ENCODE measurements around the gene BNIPL.

The BNIPL gene

GRCh38 chr1:151036356-151036755, at the start of gene BNIPL:
BNIPL (plus strand) TSS chr1:151036586; CDS start chr1:151036726, 140 bp downstream.
- no peak within 1 kb of the TSS for H3K4me3 ChIP-seq
- H3K9ac ChIP-seq (ENCODE audit: insufficient read length): no peak within 1 kb of the TSS
- peaks cover 19% of the 10 kb centered on the region for H3K36me3 ChIP-seq (ENCODE audit: insufficient read depth, low read length)
- no peaks in the 10 kb centered on the region for H3K9me3 ChIP-seq (ENCODE audit: low read depth, low read length)
- H3K27ac ChIP-seq: no peak within 1 kb of the TSS
- TF ChIP-seq FOXP2 (optimal IDR thresholded peaks at IDR 0.05; ENCODE audit: control extremely low read depth, extremely low read length, insufficient read depth): no peak
- TF ChIP-seq EZH2 (IDR thresholded peaks at IDR 0.05): no peak
- no peak for TF ChIP-seq POLR2AphosphoS5 (IDR thresholded peaks at IDR 0.05; ENCODE audit: borderline replicate concordance, low read depth, low read length)
- DNase-seq (ENCODE audit: low read depth, low spot score): no peak

- H3K9ac ChIP-seq (ENCODE audit: insufficient read length): no peak overlapping the region
- no peaks in the 10 kb centered on the region for H3K36me3 ChIP-seq (ENCODE audit: insufficient read depth, low read length)
- H3K4me3 ChIP-seq: no peak overlapping the region
- no peak for DNase-seq (ENCODE audit: low read depth, low spot score)
- no peak for TF ChIP-seq FOXP2 (optimal IDR thresholded peaks at IDR 0.05; ENCODE audit: control extremely low read depth, extremely low read length, insufficient read depth)
- no peak for TF ChIP-seq POLR2AphosphoS5 (IDR thresholded peaks at IDR 0.05; ENCODE audit: borderline replicate concordance, low read depth, low read length)
- TF ChIP-seq EZH2 (IDR thresholded peaks at IDR 0.05): no peak
- no peaks in the 10 kb centered on the region for H3K9me3 ChIP-seq (ENCODE audit: low read depth, low read length)
- H3K27ac ChIP-seq: no peak overlapping the region
Observed at GRCh38 chr1:150987924-150988323, 48.5 kb upstream of the BNIPL start.

GRCh38 chr1:150992626-150993025, 43.8 kb upstream of the BNIPL start:
- DNase-seq (ENCODE audit: low read depth, low spot score): no peak
- Histone ChIP-seq H3K4me3 (no peak overlapping the region), H3K9me3 (ENCODE audit: low read depth, low read length) (no peaks in the 10 kb centered on the region), H3K27ac (no peak overlapping the region), H3K9ac (ENCODE audit: insufficient read length) (no peak overlapping the region), H3K36me3 (ENCODE audit: insufficient read depth, low read length) (no peaks in the 10 kb centered on the region)
- TF ChIP-seq POLR2AphosphoS5 (IDR thresholded peaks at IDR 0.05; ENCODE audit: borderline replicate concordance, low read depth, low read length) (no peak), FOXP2 (optimal IDR thresholded peaks at IDR 0.05; ENCODE audit: control extremely low read depth, extremely low read length, insufficient read depth) (no peak), EZH2 (IDR thresholded peaks at IDR 0.05) (no peak)

- Histone ChIP-seq H3K36me3 (ENCODE audit: insufficient read depth, low read length) (no peaks in the 10 kb centered on the region), H3K27ac (no peak overlapping the region), H3K9ac (ENCODE audit: insufficient read length) (no peak overlapping the region), H3K4me3 (no peak overlapping the region), H3K9me3 (ENCODE audit: low read depth, low read length) (no peaks in the 10 kb centered on the region)
- TF ChIP-seq FOXP2 (optimal IDR thresholded peaks at IDR 0.05; ENCODE audit: control extremely low read depth, extremely low read length, insufficient read depth) (no peak), POLR2AphosphoS5 (IDR thresholded peaks at IDR 0.05; ENCODE audit: borderline replicate concordance, low read depth, low read length) (no peak), EZH2 (IDR thresholded peaks at IDR 0.05) (no peak)
- no peak for DNase-seq (ENCODE audit: low read depth, low spot score)
Observed at GRCh38 chr1:150994248-150994647, 42.1 kb upstream of the BNIPL start.

GRCh38 chr1:150995460-150995859, 40.9 kb upstream of the BNIPL start:
- Histone ChIP-seq H3K9ac (ENCODE audit: insufficient read length) (no peak overlapping the region), H3K9me3 (ENCODE audit: low read depth, low read length) (no peaks in the 10 kb centered on the region), H3K27ac (no peak overlapping the region), H3K36me3 (ENCODE audit: insufficient read depth, low read length) (no peaks in the 10 kb centered on the region), H3K4me3 (no peak overlapping the region)
- TF ChIP-seq EZH2 (IDR thresholded peaks at IDR 0.05): no peak
- TF ChIP-seq POLR2AphosphoS5 (IDR thresholded peaks at IDR 0.05; ENCODE audit: borderline replicate concordance, low read depth, low read length): no peak
- TF ChIP-seq FOXP2 (optimal IDR thresholded peaks at IDR 0.05; ENCODE audit: control extremely low read depth, extremely low read length, insufficient read depth): no peak
- DNase-seq (ENCODE audit: low read depth, low spot score): no peak

GRCh38 chr1:150995896-150996295, 40.5 kb upstream of the BNIPL start:
- DNase-seq (ENCODE audit: low read depth, low spot score): no peak
- no peaks in the 10 kb centered on the region for H3K36me3 ChIP-seq (ENCODE audit: insufficient read depth, low read length)
- H3K9ac ChIP-seq (ENCODE audit: insufficient read length): no peak overlapping the region
- H3K4me3 ChIP-seq: no peak overlapping the region
- no peak for TF ChIP-seq POLR2AphosphoS5 (IDR thresholded peaks at IDR 0.05; ENCODE audit: borderline replicate concordance, low read depth, low read length)
- no peak for TF ChIP-seq EZH2 (IDR thresholded peaks at IDR 0.05)
- no peak for TF ChIP-seq FOXP2 (optimal IDR thresholded peaks at IDR 0.05; ENCODE audit: control extremely low read depth, extremely low read length, insufficient read depth)
- H3K27ac ChIP-seq: no peak overlapping the region
- no peaks in the 10 kb centered on the region for H3K9me3 ChIP-seq (ENCODE audit: low read depth, low read length)

- no peak overlapping the region for H3K27ac ChIP-seq
- TF ChIP-seq POLR2AphosphoS5 (IDR thresholded peaks at IDR 0.05; ENCODE audit: borderline replicate concordance, low read depth, low read length) (no peak), FOXP2 (optimal IDR thresholded peaks at IDR 0.05; ENCODE audit: control extremely low read depth, extremely low read length, insufficient read depth) (no peak), EZH2 (IDR thresholded peaks at IDR 0.05) (no peak)
Observed at GRCh38 chr1:150997126-150997872, 39.1 kb upstream of the BNIPL start.

GRCh38 chr1:150997949-150998348, 38.4 kb upstream of the BNIPL start:
- no peak overlapping the region for H3K27ac ChIP-seq
- TF ChIP-seq FOXP2 (optimal IDR thresholded peaks at IDR 0.05; ENCODE audit: control extremely low read depth, extremely low read length, insufficient read depth): no peak
- TF ChIP-seq EZH2 (IDR thresholded peaks at IDR 0.05): no peak
- no peak for TF ChIP-seq POLR2AphosphoS5 (IDR thresholded peaks at IDR 0.05; ENCODE audit: borderline replicate concordance, low read depth, low read length)
- no peak overlapping the region for H3K9ac ChIP-seq (ENCODE audit: insufficient read length)
- DNase-seq (ENCODE audit: low read depth, low spot score): no peak
- H3K9me3 ChIP-seq (ENCODE audit: low read depth, low read length): no peaks in the 10 kb centered on the region
- H3K36me3 ChIP-seq (ENCODE audit: insufficient read depth, low read length): no peaks in the 10 kb centered on the region
- no peak overlapping the region for H3K4me3 ChIP-seq

More at GRCh38 chr1:150997126-150997872, 39.1 kb upstream of the BNIPL start:
- Histone ChIP-seq H3K4me3 (no peak overlapping the region), H3K9ac (ENCODE audit: insufficient read length) (no peak overlapping the region), H3K36me3 (ENCODE audit: insufficient read depth, low read length) (no peaks in the 10 kb centered on the region), H3K9me3 (ENCODE audit: low read depth, low read length) (no peaks in the 10 kb centered on the region)
- no peak for DNase-seq (ENCODE audit: low read depth, low spot score)
